ENCODE data around the gene CDH4.
A peak's percentile ranks its signal among the peaks of the same experiment; 100 is the strongest.

CDH4 gene

DNA sequence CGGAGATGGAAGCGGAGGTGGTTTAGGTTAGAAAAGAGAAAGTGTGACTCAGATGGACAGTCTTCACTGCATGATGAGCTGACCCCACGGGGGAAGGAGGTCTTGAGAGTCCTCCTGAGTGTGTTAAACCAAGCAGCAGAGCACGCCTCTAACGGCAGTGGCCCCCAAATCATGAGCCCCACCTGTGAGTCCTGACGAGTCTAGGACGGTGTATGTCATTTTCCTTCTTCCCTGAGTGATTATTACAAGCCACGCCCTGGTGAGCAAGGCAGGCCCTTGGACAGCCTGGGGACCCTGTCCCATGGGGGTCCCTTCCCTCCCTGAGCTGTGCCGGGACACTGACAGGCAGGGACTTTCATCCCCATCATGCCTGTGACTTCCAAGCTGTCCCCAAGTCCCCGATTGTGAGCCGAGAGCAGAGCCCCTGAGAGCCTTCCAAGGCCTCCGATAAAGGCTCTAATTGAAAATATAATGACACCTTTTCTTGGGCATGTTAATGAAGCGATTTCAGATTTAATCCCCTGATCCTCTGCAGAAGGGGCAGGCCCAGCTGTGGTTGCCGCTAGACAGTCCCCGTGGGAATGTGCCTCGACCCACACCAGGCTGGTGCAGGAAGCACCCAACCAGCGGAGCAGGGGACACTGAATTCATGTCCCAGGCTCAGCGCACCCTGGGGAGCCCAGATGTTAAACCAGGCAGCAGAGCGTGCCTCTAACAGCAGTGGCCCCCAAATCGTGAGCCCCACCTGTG is 493.5 kb downstream of the CDH4 start:
- no peak for DNase-seq

DNA sequence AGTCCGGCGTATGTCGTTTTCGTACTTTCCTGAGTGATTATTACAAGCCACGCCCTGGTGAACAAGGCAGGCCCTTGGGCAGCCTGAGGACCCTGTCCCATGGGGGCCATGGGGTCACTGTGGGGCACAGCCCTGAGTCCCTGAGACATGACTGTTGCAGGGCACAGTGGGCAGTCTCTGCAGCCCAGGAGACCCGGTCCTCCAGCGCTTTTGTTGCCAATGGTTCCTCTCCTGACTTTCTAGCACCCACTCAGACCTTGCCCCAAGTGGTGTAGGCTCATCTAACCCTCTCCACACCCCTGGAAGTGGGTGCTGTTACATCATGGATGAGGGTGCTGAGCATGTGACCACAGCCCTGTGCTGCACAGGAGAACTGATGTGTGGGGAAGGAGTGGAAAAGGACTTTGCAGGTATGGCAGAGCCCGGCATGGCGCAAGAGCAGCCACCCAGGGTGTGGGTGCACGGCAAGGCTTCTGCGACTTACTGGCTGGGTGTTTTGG is 494.1 kb downstream of the CDH4 start:
- DNase-seq: no peak

DNA sequence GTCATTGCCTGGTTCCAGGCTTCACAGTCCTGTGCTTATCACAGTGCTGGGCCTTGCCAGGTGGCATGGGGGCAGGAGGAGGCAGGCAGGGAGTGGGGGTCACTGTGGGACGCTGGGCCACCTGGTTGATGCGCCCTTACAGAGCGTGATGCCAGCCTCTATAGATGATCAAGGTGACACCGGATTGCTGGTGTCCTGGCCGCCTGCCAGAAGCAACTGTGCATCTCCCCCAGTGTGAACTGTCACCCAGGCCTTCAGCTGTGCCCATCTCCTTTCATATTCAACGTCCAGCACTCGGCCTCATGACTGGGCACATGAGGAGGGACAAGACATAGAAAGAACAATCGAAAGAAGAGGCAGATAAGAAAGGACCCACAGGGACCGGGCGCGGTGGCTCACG is 494.7 kb downstream of the CDH4 start:
- no peak for DNase-seq

DNA sequence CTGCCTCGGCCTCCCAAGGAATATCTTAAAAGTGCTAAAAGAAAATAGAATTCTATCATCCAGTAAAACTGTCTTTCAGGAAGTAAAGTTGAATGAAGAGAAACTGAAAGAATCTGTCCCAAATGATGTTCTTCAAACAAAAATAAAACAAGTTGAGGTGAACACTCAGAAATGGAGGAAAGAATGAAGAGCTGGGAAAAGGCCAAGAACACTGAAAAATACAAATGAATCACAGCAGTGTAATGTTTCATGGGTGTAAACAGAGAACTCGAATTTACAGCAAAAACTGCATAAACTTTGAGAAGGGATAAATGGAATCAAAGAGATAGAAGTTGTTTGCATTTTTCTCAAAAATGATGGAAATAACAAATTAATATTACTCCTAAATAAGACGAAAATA is 496.3 kb downstream of the CDH4 start:
- DNase-seq: no peak

DNA sequence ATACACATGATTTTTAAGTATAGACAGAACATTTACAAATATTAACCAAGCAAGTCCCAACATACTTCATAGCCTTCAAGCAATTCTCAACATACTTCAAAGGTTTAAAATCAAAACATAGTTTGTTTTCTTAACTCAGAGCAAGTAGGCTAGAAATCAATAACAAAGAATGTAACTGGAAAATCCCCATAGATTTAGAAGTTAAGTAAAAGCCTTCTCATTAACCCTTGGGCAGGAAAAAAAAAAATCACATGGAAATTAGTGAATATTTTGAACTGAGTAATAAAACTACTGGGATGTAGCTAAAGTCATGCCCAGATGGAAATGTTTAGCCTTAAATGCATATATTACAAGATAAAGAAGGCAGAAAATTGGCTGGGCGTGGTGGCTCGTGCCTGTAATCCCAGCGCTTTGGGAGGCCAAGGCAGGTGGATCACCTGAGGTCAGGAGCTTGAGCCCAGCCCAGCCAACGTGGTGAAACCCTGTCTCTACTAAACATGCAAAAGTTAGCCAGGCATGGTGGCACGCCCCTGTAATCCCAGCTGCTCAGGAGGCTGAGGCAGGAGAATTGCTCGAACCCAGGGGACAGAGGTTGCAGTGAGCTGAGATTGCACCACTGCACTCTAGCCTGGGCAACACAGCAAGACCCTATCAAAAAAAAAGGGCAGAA is 497.5 kb downstream of the CDH4 start:
- DNase-seq: no peak

DNA sequence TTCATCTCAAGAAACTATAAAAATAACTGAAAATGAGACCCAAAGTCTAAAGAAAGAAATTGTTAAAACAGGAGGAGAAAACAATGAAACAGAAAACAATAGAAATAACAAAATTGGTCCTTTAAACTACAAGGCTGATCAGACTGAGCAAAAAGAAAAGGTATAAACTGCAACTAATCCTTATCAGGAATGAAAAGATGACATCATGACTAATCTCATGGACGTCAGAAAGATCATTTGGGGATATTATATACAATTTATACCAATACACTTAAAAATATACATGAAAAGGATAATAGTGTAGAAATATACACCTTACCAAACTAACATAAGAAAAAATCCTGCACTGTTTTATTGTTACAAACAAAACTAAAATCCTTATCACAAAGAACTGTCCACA is 498.0 kb downstream of the CDH4 start:
- DNase-seq: no peak

DNA sequence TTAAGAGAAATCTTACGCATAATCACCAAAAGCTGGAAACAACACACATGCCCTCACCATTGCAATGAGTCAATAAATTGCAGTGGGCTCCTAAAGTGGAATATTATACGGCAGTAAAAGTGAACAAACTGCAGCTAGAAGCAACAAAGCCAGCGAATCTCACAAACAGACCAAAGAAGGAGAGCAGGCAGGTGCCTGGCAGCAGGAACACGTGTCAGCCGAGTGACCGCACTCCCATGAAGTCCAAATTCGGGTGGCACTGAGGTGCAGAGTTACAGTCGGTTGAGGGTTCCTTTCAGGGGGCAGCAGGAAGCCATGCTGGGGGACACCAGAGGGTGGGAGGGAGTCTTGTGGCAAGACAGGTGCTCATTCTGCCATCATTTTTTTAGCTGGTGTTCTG is 500.5 kb downstream of the CDH4 start:
- no peak for DNase-seq

DNA sequence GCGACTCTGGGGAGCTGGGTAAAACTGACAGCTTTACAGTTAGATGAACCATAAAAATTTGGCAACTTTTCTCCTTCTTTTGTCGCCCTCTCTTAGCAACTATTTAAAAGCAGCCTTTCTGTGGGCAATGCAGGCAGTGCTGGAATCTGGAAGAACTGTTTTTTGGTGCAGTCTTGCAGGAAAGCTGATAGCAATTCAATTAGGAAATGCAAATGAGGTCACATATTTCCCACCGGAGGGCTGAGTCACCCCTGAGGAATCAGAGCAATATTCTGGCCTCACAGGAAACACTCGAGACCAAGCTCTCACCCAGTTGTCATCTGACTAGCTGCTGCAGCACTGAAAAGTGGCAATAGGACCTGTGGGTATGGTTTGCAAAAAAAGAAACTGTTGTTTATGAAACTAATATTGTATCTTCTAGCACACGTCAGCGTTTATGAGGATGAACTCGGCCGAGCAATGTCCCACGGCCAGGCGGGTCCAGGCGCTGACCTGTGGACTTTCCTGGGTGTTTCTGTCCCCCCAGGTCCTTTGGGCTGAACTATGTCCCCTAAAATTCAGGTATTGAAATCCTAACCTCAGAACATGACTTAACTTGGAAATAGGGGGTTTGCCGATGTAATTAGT is 501.4 kb downstream of the CDH4 start:
- peak in 4 of 51 donors; percentile 15 to 40 (median 19) for DNase-seq

DNA sequence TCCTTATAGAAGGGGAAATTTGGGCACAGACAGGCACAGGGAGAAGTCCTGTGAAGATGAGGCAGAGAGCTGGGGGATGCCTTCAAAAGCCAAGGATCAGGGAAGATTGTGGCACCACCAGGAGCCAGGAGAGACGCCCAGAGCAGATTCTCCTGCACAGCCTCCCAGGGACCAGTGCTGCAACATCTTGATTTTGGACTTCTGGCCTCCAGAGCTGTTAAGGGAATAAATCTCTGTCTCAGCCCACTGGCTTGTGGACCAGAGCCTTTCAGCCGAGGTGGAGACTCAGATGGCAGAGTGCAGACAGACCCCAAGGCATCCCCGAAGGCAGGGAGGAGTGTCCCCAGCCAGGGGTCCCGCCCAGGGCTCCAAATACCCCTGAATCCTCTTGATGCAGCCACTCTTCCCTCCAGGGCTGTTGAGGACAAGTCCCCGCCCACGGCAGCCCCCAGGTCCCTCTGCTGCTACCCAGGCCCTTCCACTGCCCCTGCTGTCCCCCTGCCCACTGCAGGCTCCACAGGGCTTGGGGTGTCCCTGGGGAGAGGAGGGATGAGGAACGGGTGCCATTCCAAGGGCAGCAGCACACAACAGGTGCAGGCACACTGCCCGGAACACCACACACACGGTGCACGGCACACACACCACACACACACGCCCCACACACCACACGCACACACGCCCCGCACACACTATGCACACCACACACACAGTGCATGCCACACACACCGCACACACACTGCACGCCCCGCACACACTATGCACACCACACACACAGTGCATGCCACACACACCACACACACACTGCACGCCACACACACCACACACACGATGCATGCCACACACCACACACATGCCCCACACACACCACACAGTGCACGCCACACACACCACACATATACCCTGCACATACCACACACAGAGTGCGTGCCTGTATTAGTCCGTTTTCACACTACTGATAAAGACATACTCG is 502.2 kb downstream of the CDH4 start:
- DNase-seq: no peak

DNA sequence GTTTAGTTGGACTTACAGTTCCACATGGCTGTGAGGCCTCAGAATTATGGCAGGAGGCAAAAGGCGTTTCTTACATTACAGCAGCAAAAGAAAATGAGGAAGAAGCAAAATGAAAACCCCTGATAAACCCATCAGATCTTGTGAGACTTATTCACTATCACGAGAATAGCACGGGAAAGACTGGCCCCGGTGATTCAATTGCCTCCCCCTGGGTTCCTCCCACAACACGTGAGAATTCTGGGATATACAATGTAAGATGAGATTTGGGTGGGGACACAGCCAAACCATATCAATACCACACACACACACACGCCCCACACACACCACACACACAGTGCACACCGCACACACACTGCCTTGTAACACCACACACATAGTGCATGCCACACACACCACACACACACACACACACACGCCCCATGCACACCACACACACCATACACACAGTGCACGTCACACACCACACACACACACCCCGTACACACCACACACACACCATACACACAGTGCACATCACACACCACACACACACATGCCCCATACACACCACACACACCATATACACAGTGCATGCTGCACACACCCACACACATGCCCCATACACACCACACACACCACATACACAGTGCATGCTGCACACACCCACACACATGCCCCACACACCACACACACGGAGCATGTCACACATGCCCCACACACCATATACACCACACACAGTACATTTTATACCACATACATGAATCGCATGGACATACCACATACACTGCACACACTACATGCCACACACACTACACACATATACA is 503.1 kb downstream of the CDH4 start:
- DNase-seq: no peak

DNA sequence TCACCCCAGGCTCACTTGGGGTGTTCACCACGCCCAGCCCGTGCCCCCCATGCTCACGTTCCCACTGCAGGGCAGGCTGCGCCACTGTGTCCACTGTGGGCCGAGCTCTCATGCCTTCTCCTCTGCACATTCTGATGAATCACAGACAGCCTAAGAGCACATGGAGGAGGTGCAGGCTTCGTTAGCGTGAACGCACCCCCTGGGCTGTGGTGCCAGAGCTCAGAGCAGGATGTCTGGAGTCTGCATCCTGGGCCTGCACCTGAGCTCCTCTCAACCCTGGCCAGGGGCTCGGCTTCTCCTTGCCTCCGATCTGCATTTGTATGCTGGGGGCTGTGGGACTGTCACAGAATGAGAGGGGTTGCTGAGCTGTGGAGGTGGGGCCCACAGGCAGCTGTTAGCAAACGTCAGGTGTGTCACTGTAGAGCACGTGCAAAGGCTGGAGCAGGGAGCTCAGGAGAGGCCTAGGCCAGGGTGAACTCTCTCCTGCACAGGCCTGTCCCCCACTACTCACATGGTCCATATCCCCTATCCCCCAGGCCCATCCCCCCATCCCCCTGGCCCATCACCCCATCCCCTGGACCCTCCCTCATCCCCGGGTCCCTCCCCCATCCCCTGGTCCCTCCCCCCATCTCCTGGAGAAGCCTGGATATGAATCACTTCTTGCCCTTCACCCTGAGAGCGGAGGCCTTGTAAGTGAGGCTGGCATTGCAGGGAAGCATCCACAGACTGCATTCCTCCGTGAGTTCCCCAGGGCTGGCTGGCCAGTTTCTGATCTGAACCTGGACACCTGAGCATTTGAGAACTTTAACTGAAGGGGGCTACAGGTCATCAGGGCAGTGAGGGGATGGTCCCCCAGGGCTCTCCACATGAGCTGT is 504.1 kb downstream of the CDH4 start:
- no peak for DNase-seq

DNA sequence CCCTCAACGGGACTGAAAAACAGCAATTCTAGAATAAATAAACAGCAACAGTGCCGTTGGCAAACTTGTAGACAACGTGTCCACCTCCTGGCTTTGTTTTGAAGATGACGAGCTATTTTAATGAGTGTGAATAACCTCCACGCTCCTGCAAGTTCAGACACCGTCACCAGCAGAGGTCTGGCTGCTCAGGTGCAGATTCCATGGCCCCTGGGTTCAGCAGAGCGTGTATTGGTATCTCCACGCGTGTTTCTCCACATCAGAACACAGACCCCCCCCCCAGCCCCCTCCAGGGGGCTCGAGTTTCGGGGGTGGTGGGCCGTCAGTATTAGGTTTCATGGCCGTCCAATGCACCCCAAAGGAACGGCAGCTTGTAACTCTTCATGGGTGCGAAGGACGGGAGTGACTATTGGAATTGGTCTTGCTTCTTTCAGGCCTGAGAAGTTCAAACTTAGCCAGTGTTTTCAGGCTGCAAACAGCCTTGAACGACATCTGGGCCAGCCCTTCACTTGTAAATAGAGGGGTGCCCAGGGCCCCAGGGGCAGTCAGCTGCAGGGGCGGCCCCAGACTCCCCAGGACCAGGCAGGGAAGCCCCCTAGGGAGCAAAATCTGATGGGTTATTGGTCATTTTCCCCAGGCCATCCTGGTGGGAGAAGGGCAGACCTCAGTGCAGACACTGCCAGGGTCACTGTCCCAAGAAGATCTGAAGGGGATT is 505.1 kb downstream of the CDH4 start:
- no peak for DNase-seq

DNA sequence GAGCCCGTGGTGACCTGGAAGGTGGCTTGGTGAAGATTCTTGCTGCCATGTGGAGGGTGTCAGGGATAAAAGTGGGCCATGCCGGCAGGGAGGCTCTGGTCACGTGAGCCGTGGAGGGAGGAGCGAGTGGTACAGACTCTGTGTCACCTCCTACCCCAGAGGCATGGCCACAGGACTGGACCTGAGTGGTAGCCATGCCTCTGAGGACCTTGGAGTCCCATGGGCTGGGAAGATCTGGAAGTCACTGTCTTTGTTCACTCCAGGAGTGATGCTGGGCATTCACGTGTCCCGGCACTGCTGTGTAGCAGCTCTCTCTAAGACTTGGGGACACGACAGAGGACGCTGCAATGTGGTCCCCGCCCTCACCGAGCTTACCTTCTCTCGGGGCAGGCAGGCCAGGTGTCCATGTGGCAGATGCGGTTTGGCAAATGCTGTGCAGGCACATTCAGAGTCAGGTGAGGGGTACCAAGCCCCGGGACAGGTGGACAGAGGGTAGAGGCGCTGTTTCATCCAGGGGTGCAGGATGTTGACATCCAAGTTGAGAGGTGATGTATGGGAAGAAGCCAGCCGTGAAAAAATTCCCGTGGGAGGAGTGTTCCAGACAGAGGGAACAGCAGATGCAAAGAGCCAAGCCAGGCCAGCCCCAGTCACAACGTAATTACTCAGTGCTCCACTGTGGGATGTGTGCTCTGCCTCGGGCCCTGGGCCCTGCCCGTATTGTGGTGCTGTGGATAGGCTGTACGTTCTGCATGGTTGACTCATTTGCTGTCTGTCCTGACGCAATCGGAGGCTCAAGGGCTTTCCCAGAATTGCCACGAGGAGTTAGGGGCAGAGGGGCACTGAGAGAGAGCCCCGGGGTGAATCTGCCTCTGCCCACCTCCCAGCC is 505.9 kb downstream of the CDH4 start:
- no peak for DNase-seq

DNA sequence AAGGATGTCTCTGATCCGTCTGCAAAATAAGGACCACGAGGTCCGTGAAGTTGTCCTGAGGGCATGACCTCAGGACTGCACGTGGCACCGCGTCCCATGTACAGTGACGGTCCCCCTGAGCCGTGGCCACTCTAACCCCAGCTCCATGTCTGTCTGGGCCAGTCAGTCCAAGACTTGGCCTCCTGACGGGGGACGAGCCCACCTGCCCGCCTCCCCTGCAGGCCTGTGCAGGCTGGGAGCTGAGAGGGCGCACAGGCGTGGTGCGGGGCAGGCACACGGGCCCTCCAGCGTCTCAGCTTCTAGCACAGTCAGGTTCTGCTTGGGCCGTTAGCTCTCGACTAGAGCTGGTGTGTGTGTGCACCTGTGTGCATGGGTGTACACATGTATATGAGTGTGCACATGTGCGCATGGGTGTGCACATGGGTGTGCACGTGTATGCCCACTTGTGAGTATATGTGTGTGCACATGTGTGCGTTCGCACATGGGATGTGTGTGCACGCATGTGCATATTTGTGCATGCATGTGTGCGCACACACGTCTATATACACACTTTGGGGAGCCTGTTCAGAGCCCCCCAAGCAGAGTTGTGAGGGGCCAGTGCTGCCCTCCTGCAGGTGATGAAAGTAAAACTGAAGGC is 506.6 kb downstream of the CDH4 start:
- no peak for DNase-seq

DNA sequence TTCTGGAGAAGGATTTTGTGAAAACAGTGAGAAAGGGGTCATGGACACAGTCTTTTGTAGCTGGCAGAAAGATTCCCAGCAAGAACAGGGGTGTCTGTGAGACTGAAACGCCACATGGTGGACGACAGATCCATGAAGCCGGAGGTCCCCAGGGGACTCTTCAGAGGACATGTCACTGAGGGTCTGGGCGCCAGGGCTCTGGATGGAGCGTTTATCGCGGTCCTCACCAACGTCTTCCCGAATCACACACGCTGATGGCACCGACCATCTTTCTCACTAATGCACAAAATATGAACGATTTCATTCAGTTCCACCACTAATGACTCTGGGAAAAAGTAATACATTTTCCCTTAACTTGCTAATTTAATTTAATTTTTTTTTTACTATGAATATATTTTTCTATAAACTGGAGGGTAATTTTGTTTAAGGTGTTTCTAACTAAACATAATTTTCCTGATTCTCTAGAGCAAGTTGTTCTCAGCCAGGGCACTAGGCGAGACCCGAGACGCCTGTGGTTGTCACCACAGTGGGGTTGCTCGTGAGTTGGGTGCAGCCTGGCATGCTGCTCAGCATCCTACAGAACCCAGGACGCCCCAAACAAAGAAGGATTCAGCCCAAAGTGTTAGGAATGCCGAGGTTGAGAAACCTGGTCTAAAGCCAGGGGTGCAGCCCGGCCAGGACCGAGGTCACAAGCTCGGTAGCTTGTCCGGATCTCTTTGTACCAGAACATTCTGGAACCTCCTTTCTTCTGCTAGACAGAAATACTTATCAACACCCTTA is 507.4 kb downstream of the CDH4 start:
- DNase-seq: peak in 2 of 51 donors; percentile 21 to 50

DNA sequence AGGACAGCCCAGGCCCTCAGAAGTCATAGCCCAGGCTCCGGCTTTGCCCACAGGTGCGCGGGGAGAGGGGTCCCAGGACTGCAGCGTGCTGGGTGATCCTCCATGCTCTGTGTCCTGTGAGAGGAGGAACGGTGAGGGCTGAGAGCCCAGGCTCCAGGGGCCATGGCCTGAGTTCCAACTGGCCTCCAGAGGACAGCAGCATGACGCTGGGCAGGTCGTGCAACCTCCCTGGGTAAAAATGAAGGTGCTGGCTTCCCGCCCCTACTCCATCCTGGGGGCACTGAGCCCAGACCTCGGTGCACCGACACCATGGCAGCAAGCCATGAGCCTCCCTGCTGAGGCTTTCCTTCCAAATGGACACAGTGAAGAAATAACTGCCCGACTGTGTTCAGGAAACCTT is 508.3 kb downstream of the CDH4 start:
- DNase-seq: peak in 14 of 51 donors; percentile 12 to 56 (median 20)
